Sigmoid colon (tissue), 7 donors: ENCODE measurements around the gene GPR25. TPM values are rescaled to one million over a fixed set of nuclear protein-coding genes. Genes with fewer than 3 reads are reported as not detected.

Experiments used
- DNase-seq: peaks from one replicate; pipeline ENCODE4 v3.0.0-alpha.2; 2019
- H3K27ac ChIP-seq, 4 donors: fragments of 200-600 bp; sonication (generic); one replicate each; pipeline ENCODE4 v1.5.1; 2016 to 2019; ENCODE audit warnings: mild to moderate bottlenecking in 1 of 4
- H3K27me3 ChIP-seq, 3 donors: fragments of 200-600 bp; sonication (generic); one replicate each; pipeline ENCODE4 v1.5.1; 2019; ENCODE audit warnings: mild to moderate bottlenecking in 1 of 3
- H3K36me3 ChIP-seq, 4 donors: fragments of 200-600 bp; sonication (generic); one replicate each; pipeline ENCODE4 v1.5.1; 2016 to 2019
- H3K4me1 ChIP-seq, 4 donors: fragments of 200-600 bp; sonication (generic); one replicate each; pipeline ENCODE4 v1.5.1; 2017 to 2019
- H3K4me3 ChIP-seq, 4 donors: fragments of 200-600 bp; sonication (generic); one replicate each; pipeline ENCODE4 v1.5.1; 2017 to 2019; ENCODE audit warnings: mild to moderate bottlenecking in 2 of 4, moderate library complexity in 1 of 4
- H3K9me3 ChIP-seq, 4 donors: fragments of 200-600 bp in 3 of 4; sonication (generic) in 3 of 4; one replicate each; pipeline versions ENCODE4 v1.5.1 to v1.6.1; 2013 to 2019
- EP300 ChIP-seq, 4 donors: sonication (generic); formaldehyde crosslinking; IDR thresholded peaks; one replicate each; pipeline ENCODE4 v1.6.1; 2017; ENCODE audit warnings: antibody characterized with exemption in 4 of 4
- POLR2A ChIP-seq, 2 donors: fragments of 450-650 bp; IDR thresholded peaks; one replicate each; pipeline ENCODE4 v1.6.1; 2016; ENCODE audit warnings: antibody characterized with exemption in 2 of 2, mild to moderate bottlenecking in 2 of 2, moderate library complexity in 2 of 2
- POLR2AphosphoS5 ChIP-seq, 4 donors: sonication (generic); formaldehyde crosslinking; IDR thresholded peaks; one replicate each; pipeline ENCODE4 v1.6.1; 2017; ENCODE audit warnings: antibody characterized with exemption in 4 of 4
- WGBS, 2 donors: extraction: QIAGEN DNeasy Blood & Tissue Kit; methylation state at CpG; one replicate each; pipeline ENCODE4 v1.1.7; 2013; 5-methylcytosine and 5-hydroxymethylcytosine counted together
- intact Hi-C: fragments of 100-400 bp; cut with DNase I; formaldehyde crosslinking; loops from one replicate; pipeline ENCODE4 v1.15.1; 2023
- polyA plus RNA-seq, 3 donors: library from polyadenylated mRNA; stranded (reverse); fragments of 200-250 nt; gene quantifications; one replicate each; pipeline ENCODE4 v1.2.3, GENCODE V29; 2013
- total RNA-seq, 4 donors: library from RNA; depleted of rRNA; stranded (reverse); fragments of >200 nt; gene quantifications; one replicate each; pipeline ENCODE4 v1.1.0, GENCODE V29; 2016
- TF ChIP-seq, protein P1 (sequence below), 4 experiments: fragments of 450-650 bp in 3 of 4; fragments of 200-600 bp in 1 of 4; IDR thresholded peaks; one replicate each; pipeline ENCODE4 v1.5.1; 2016 to 2019; ENCODE audit warnings: antibody characterized with exemption in 4 of 4, mild to moderate bottlenecking in 3 of 4, moderate library complexity in 2 of 4
- donor health status: healthy with polysubstance abuse.
- donor health status: Bipolar disorder and iron deficiency.
- donor health status: healthy.

The GPR25 gene
- total and polyA plus RNA-seq, 7 donors, result 1.0 TPM; not detected in 6

DNA sequence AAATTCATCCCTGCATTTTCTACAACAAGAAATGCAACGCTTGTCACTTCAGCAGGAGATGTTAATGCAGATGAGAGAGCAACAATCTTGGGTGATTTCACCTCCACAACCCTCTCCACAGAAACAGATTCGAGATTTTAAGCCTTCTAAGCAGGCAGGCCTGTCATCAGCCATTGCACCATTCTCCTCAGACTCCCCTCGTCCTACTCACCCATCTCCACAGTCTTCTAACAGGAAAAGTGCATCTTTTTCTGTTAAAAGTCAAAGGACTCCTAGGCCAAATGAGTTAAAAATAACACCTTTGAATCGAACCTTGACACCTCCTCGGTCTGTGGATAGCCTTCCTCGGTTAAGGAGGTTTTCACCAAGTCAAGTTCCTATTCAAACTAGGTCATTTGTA is 23.4 kb upstream of the GPR25 start:
- no peaks in the 10 kb centered on the region for H3K9me3 ChIP-seq
- no peak overlapping the region for H3K4me3 ChIP-seq
- no peaks in the 10 kb centered on the region for H3K4me1 ChIP-seq
- H3K36me3 ChIP-seq, result peaks cover 0 to 92% (median 25%) of the 10 kb centered on the region in 4 donors
- WGBS, 2 donors, result 92 to 95% methylated on average over 6 of the region's 6 CpGs
- intact Hi-C loops, result no loop called here
- DNase-seq, result no peak
- H3K27ac ChIP-seq, result no peak overlapping the region
- no peaks in the 10 kb centered on the region for H3K27me3 ChIP-seq
- TF ChIP-seq POLR2AphosphoS5 (IDR thresholded peaks at IDR 0.05) (no peak), EP300 (IDR thresholded peaks at IDR 0.05) (no peak), POLR2A (IDR thresholded peaks at IDR 0.05) (no peak)
- TF ChIP-seq, protein P1, sequence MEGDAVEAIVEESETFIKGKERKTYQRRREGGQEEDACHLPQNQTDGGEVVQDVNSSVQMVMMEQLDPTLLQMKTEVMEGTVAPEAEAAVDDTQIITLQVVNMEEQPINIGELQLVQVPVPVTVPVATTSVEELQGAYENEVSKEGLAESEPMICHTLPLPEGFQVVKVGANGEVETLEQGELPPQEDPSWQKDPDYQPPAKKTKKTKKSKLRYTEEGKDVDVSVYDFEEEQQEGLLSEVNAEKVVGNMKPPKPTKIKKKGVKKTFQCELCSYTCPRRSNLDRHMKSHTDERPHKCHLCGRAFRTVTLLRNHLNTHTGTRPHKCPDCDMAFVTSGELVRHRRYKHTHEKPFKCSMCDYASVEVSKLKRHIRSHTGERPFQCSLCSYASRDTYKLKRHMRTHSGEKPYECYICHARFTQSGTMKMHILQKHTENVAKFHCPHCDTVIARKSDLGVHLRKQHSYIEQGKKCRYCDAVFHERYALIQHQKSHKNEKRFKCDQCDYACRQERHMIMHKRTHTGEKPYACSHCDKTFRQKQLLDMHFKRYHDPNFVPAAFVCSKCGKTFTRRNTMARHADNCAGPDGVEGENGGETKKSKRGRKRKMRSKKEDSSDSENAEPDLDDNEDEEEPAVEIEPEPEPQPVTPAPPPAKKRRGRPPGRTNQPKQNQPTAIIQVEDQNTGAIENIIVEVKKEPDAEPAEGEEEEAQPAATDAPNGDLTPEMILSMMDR (IDR thresholded peaks at IDR 0.05), result no peak

DNA sequence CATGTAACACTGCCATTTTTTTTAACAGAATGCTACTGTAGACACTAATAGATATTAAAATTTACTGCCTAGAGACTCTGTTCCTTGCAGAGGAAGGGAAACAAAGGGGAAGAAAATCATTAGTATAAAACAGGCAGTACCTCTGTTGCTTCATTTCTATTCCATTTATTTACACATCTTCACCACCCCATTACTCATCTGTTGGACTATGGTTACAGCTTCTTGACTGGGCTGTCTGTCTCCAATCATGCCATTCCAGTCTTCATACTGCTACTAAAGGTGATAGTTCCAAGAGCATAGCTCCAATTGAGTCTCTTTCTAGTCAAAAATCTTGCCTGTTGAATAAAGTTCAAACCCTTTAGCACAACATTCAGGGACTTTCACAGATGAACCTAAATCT is 22.2 kb upstream of the GPR25 start:
- peaks cover 0 to 96% (median 23%) of the 10 kb centered on the region in 4 donors for H3K36me3 ChIP-seq
- no peak overlapping the region for H3K4me3 ChIP-seq
- H3K9me3 ChIP-seq, result no peaks in the 10 kb centered on the region
- no peaks in the 10 kb centered on the region for H3K27me3 ChIP-seq
- intact Hi-C loops, result no loop called here
- no peak for DNase-seq
- no peak for TF ChIP-seq POLR2A (IDR thresholded peaks at IDR 0.05)
- TF ChIP-seq POLR2AphosphoS5 (IDR thresholded peaks at IDR 0.05), result no peak
- TF ChIP-seq EP300 (IDR thresholded peaks at IDR 0.05), result no peak
- TF ChIP-seq, protein P1 (IDR thresholded peaks at IDR 0.05), result no peak
- H3K27ac ChIP-seq, result no peak overlapping the region
- H3K4me1 ChIP-seq, result no peaks in the 10 kb centered on the region

DNA sequence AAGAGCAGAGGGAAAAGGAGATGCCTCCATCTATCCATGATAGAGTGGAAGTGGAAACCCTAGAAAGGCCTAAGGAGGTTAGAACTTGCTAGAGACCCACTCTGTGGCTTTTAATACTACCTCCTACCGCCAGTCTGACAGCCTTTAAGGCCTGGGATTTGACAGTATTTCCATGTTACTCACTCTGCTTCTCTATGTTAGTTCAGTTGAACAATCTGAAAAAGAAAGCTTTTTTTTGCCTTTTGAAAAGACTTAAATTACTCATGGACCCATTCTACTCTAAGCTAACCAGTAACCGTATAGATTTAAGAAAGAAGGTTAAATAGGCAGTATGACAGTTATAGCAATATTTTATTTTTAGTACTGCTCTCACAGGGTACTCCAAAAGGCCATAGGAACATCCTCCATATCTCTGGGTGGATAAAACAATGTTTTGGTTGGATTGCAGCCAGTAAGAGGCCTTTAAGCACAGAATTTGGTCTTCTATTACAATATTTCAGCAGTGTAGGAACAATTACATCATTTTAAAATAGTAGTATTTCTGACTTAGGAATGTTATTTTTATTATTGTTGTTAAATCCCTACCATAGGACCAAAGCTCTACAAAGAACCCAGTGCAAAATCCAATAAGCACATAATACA is 15.9 kb upstream of the GPR25 start:
- Histone ChIP-seq H3K9me3 (no peaks in the 10 kb centered on the region), H3K4me1 (no peaks in the 10 kb centered on the region), H3K27ac (no peak overlapping the region), H3K4me3 (no peak overlapping the region), H3K36me3 (peaks cover 0 to 73% (median 20%) of the 10 kb centered on the region in 4 donors), H3K27me3 (no peaks in the 10 kb centered on the region)
- TF ChIP-seq POLR2A (IDR thresholded peaks at IDR 0.05) (no peak), POLR2AphosphoS5 (IDR thresholded peaks at IDR 0.05) (no peak), EP300 (IDR thresholded peaks at IDR 0.05) (no peak)
- TF ChIP-seq, protein P1 (IDR thresholded peaks at IDR 0.05), result no peak
- intact Hi-C loops, result no loop called here
- WGBS, 2 donors, result 77 to 88% methylated on average over 2 of the region's 2 CpGs
- DNase-seq, result no peak

DNA sequence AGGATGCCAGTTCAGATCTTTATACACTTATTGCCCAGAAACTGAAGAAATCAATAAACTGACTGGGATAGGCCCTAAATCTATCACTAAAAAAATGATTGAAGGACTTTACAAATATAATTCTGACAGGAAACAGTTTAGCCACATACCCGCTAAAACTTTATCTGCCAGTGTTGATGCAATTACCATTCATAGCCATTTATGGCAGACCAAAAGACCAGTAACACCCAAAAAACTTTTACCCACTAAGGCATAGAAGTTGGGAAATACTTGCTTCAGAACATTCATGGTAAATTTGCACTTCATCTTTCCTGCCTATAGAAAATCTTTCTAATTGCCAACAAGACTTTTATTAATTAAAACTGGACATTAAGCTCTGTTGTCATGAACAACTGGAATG is 15.0 kb upstream of the GPR25 start:
- H3K36me3 ChIP-seq, result peaks cover under 1 to 70% (median 20%) of the 10 kb centered on the region in 4 donors
- DNase-seq, result no peak
- no peaks in the 10 kb centered on the region for H3K27me3 ChIP-seq
- intact Hi-C loops, result no loop called here
- TF ChIP-seq POLR2AphosphoS5 (IDR thresholded peaks at IDR 0.05) (no peak), POLR2A (IDR thresholded peaks at IDR 0.05) (no peak)
- TF ChIP-seq, protein P1 (IDR thresholded peaks at IDR 0.05), result no peak
- no peaks in the 10 kb centered on the region for H3K4me1 ChIP-seq
- no peak overlapping the region for H3K27ac ChIP-seq
- no peaks in the 10 kb centered on the region for H3K9me3 ChIP-seq
- no peak overlapping the region for H3K4me3 ChIP-seq
- WGBS, 2 donors, result 72 to 83% methylated on average over 1 of the region's 1 CpG
